Activated CD4-positive, alpha-beta T cell treated with anti-CD3 and anti-CD28 coated beads, Interleukin-2, amount 50 U/mL, for 24 hours (primary cell): Measurements from ENCODE around the gene PCSK6.
"Not testable (repeated sequence)": the region's sequence is repeated elsewhere in the genome, so short reads cannot be mapped to it uniquely, and the experiment has no call there.

ENCODE experiments used
- DNase-seq, 2 donors: peaks; one replicate each; pipeline ENCODE4 v3.0.0-alpha.2; 2020; ENCODE audit warnings: low read depth in 1 of 2, low spot score in 1 of 2

The PCSK6 gene

GRCh38 chr15:101287342-101287741 is 202.2 kb downstream of the PCSK6 start:
- DNase-seq = not testable (repeated sequence)

GRCh38 chr15:101286471-101287114 is 202.9 kb downstream of the PCSK6 start:
- DNase-seq = no peak

- DNase-seq = no peak
Measured at GRCh38 chr15:101283931-101284330, 205.6 kb downstream of the PCSK6 start.

DNA sequence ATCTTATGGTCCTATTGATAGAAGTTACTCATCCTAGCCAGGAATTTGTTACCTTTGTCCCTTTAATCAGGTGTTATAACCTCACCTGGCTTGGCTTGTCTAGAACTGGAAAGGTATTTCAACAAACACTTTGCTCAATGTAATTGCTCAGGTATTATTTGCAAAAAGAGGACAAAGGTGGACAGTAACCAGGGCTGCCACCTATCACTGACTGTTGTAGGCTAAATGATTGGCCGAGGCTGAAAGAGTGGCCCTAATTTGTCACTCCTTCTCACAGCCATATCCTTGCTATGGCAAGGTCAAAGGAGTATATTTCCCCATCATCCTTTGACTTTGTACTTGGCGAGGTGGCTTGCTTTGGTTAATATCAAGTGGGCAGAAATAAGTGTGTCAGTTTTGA is 209.5 kb downstream of the PCSK6 start:
- DNase-seq = no peak

DNA sequence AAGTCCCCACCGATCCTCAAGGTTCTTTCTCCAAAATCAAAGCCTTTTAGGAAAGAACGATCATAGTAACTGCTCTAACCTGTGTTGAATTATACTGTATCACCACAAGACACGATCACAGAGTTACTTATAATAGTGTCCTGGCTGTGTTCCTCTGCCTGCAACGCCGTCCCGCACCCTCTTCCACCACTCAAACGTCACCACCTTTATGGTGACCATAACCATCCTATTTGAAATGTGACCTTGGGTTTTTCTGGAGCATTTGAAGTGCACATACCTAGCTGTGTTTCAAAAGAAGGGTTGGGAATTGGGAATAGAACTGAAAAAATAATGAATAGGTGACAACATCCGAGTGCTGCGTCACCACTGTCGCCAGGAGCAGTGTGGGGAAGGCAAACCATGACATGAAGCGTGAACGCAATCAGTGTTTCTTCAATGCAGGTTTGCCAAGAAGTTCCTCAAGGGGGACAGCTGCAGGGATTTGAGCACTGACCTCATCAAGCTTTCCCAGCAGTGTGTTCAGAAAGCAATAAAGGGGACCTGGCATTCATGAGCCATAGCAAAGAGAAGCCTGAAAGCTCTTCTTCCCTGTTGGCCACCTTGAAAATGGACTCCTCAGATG is 211.5 kb downstream of the PCSK6 start:
- DNase-seq = no peak

DNA sequence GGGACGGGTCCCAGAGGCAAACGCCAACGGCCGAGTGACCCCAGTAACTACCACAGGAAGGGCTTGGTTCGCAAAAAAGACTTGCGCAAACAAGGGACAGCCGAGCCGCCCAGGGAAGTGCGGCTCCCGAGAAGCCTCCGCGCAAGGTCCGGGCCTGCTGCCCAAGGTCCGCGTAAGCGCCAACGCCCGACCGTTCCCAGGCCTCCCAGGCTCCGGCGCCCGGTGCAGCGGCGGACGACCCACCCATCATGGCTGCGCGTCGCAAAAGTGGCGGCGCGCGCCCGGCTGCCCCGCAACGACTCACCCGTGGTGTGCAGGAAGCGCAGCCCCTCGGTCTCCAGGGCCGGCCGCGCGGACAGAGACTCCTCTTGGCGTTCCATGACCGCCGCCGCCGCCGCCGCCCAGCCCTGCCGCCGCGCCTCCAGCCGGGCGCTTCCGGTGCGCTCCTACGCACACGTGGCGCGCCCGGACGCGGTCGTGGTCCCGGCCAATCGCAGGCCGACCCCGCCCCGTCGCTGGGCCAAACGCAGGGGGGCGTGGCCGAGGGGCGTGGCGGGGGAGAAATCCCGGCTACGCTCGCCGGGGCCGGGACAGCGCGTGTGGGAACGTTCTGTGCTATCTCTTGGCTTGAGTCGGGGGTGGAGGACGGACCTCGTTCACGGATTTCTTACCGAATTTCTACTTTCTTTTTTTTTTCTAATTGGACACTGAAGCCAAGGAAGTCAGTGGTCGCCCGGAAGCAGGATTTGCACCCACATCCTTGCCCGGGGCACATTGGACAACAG is 212.3 kb downstream of the PCSK6 start, which contains the start of gene SELENOS:
Gene SELENOS, minus strand, starts transcription at position 448 of the 785 bp plus-strand sequence. Its CDS starts 68 bp downstream, at position 380.
- DNase-seq = peak; percentile 70 to 80

DNA sequence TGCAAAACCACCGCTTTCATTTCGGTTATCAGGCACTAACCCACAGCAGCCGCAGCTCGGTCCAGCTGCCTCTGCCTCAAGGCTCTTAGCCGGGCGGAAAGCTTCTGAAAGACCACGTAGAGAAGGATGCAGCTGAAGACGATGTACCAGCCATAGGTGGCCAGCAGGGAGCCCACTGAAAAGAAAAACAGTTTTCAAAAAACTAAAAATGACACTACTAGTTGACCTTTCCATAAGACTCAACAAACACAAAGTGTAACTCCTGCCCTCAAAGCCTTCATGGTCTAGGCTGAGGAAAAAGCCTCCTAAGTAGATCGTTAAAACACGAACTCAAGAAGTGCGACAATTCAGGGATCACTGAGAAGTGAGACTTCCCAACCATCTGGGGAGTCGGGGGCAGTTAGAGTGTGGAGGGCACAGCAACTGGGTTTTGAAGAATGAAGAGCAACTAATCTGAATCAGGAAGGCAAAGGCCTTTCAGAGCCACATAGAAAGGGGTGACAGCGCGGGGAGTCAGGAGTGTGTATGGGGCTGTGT is 212.9 kb downstream of the PCSK6 start:
- DNase-seq = no peak

GRCh38 chr15:101275018-101275417 is 214.5 kb downstream of the PCSK6 start:
- no peak for DNase-seq

DNA sequence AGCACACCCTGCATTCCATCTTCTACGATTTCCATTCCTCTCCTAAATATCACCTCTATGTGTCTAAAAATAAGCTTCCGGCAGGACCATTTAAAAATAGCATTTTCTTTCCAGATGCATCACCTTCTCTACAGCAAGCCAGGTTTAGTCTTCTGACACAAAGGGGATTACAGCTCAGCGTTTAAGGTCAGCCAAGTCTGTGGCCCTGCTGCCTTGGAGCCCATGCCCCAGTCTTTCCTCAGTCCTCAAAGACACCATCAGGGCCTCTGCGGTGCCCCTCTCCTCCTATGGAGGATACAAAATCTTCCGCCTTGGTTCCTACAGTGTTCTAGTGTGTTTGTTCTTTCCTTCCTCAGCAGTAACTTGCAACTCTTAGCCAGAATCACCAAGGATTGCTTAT is 216.0 kb downstream of the PCSK6 start:
- DNase-seq = no peak

GRCh38 chr15:101272584-101272983 is 216.9 kb downstream of the PCSK6 start:
- DNase-seq = no peak

DNA sequence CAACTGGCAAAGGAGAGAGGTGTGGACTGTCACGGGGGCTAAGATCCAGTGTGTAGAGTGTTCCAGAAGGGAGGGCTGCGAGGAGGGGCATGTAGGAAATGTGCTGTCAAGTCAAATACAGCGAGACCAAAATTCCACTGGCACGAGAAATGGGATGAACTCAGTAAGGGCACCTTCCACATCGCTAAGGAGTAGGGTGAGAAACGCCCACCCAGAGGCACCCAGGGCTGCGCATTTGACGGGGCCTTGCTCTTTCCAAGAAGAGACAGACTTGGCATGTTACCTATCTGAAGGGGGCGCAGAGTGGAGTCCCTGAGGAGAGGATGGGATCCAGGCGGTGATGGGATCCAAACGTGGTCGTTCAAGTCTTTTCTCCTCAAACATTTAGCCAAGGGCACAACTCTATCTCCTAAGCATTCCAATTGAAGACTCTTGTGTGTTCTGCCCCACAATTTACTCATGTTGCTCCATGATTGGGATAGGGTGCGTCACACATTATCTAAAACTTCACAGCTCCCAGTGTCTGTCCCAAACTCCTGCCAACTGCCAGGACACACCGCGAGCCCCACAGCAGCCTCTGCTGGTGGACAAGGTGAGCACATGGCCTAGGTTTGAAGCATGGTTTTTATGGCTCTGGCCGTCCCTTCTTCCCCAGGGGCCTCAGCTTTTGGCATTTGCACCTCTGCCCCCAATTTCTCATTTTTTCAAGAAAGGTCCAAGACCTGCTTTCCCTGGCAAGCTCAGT is 219.9 kb downstream of the PCSK6 start:
- DNase-seq = no peak

DNA sequence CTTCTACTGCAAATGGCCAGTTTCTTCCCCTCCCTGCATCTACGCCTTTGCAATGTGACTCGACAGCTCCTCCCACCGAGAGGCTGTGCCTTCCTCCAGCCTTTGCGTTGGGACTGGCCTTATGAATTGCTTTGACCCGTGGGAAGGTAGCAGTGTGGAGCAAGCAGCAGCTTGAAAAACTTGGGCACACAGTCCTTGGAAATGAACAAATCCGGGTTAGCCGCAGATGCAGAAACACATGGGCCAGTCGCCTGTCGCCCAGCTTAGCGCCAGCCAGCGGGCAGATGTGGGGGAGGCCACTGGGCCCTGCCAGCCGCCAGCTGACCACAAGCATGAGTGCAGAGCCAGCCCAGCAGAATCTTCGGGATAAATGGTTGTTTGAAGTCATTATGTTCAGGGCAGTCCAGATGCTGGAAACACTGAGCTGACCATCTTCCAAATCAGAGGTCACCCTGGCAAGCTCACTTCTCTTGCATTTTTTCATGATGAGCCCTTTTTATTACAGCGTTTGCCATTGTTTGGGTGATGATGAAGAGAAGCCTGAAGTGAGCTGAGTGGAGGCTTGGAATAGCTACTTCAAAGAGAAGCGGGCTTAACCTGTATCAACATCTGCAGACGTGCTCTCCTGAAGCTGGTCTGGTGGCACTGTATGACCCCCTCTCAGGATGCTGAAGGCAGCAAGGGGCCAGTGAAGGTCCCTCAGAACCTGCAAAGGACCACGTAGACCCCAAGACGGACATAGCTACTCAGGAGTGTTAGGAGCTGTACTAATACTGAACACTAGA is 222.0 kb downstream of the PCSK6 start:
- no peak for DNase-seq

- DNase-seq = no peak
Measured at GRCh38 chr15:101266787-101267186, 222.7 kb downstream of the PCSK6 start.

DNA sequence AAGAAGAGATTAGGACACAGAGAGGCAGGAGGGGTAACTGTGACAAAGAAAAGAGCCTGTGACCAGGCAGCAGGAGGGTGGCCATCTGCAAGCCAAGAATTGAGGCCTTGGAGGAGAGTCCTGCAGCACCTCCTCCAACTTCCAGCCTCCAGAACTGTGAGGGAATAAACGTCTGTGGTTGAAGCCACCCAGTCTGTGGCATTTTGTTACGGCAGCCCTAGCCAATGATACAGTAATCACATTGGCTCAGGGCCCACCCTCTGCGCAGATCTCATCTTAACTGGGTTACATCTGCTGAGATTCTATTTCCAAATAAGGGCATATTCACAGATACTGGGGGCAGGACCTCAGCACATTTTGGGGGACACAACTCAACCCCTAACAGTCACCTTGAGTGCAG is 223.5 kb downstream of the PCSK6 start:
- DNase-seq = no peak

DNA sequence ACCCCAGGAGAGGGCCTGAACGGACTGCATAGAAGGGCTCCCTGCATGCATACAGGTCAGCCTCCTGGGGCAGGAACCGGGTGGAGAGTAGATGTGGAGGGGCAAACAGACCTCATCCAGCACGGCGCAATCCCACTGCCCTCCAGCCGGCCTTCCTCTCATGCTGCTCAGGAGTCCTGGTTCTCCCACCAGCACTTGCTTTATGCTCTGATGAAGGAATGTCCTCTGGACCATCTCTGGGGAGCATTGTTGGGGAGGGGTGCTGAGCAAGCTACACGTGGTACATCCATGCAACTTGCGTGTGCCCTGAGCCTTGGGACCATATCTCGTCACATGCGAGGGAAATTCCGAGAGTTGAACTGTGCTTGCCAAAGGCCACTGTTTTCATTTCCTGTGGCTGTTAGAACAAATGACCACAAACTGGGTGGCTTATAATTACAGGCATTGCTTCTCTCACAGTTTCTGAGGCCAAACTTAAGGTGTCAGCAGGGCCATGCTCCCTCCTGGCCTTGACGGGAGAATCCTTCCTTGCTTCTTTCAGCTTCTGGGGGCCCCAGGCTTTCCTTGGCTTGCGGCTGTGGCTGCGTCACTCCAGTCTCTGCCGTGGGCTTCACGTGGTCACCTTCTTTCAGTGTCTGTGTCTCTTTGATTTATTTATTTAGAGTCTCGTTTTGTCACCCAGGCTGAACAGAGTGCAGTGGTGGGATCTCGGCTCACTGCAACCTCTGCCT is 224.4 kb downstream of the PCSK6 start:
- no peak for DNase-seq

- no peak for DNase-seq
Measured at GRCh38 chr15:101264011-101264410, 225.5 kb downstream of the PCSK6 start.

DNA sequence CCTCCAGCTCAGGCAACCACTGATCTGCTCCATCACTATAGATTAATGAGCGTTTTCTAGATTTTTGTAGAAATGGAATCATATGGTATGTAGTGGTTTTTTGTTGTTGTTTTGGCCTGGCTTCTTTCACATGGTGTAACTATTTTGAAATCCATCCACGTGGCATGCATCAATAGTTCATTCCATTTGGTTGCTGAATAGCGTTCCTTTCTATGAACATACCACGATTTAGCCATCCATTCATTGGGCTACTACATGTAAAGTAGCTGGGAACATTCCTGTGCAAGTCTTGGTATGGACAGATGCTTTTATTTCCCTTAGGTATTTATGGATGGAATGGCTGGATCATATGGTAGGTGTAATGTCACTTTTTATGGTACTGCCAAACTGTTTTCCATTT is 227.0 kb downstream of the PCSK6 start:
- no peak for DNase-seq

DNA sequence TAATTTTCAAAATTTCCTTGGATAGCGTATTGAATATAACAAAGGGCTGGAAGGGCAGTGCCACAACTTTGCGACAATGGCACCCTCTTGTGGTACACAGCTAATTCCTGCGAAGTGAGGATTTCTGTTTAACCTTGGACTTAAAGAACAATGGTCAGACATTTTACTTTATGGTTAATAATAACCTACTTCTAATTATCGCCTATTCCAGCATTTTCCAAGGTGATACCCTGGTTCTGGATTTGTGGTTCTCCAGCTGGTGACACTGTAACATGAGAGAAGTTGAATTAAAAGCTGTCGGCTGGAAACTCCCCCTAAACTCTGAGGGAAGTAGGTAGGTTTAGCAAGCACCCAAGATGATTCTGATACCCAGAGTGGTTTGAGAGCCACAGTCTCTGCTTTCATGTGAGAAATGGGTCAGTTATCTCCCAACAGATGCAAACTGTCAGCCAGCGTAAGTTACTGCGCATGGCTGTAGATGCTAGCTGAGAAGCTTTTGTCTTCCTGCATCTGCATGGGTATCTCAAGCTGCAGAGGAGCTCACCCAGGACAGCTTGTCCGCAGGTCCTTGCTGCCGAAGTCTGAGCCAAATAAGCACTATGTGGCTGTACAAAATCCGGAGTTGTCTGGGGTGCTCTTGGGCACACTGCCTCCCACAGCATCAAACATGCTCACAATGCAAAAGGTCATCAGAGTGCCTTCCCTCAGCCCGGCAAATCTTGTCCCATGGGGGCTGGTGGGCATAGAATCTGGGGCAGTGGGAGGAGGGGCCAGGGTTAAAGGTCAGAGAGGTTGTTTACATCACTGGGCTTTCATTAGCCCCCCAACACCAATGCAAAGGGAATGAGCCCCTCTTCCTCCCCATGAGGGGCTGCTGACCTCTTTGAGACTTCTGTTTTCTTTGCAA is 231.0 kb downstream of the PCSK6 start:
- DNase-seq = peak in 1 of 2 donors; percentile 50

GRCh38 chr15:101256757-101257156 is 232.8 kb downstream of the PCSK6 start:
- no peak for DNase-seq
